Gastroesophageal sphincter (tissue), 3 donors: ENCODE data around the gene GMDS.

ENCODE experiments used
- CTCF ChIP-seq, 4 experiments: fragments of 200-600 bp in 2 of 4; fragments of 450-650 bp in 2 of 4; sonication (generic) in 1 of 4; IDR thresholded peaks; one replicate each; pipeline ENCODE4 v1.5.1; 2017 to 2019; ENCODE audit warnings: antibody characterized with exemption in 4 of 4, mild to moderate bottlenecking in 2 of 4, moderate library complexity in 2 of 4
- EP300 ChIP-seq: sonication (generic); formaldehyde crosslinking; IDR thresholded peaks from one replicate; pipeline ENCODE4 v1.6.1; 2017; ENCODE audit warnings: antibody characterized with exemption, mild to moderate bottlenecking
- POLR2AphosphoS5 ChIP-seq: sonication (generic); formaldehyde crosslinking; IDR thresholded peaks from one replicate; pipeline ENCODE4 v1.6.1; 2017; ENCODE audit warnings: antibody characterized with exemption

- TF ChIP-seq CTCF (IDR thresholded peaks at IDR 0.05) (no peak), POLR2AphosphoS5 (no peak), EP300 (no peak)
Observed at GRCh38 chr6:2033544-2033943, 211.9 kb downstream of the GMDS start.
